Body of pancreas (tissue), 4 donors: ENCODE measurements around the gene PRX.

Experiments
- CTCF ChIP-seq, 7 experiments: fragments of 450-650 bp in 4 of 7; fragments of 200-600 bp in 3 of 7; sonication (generic) in 3 of 7; IDR thresholded peaks; one replicate each; pipeline ENCODE4 v1.5.1; 2016 to 2019; ENCODE audit warnings: antibody characterized with exemption in 7 of 7
- POLR2A ChIP-seq, 3 donors: fragments of 450-650 bp; IDR thresholded peaks; one replicate each; pipeline ENCODE4 v1.6.1; 2016; ENCODE audit warnings: antibody characterized with exemption in 3 of 3, mild to moderate bottlenecking in 2 of 3

DNA sequence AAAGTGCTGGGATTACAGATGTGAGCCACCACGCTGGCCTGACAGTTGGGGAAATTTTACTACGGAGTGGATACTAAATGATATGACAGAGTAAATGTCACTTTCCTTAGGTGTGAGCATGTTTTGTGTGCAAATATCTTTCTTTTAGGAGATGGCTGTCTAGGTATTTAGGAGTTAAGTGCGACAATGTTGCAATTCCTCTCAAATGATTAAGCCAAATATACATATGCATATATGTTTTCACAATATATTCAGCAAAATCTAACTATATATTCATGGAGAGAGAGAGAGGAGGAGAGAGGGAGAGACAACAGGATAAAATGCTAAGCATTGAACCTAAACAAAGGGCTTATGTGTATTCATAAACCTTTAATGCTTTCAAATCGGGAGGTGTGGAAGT, 36.3 kb upstream of the PRX start:
- TF ChIP-seq CTCF (IDR thresholded peaks at IDR 0.05) (no peak), POLR2A (IDR thresholded peaks at IDR 0.05) (no peak)
